ENCODE measurements around the gene DLGAP1.

DLGAP1 gene

GRCh38 chr18:3552305-3552704 lies 902.8 kb downstream of the DLGAP1 start:
- DNase-seq: no peak

DNA sequence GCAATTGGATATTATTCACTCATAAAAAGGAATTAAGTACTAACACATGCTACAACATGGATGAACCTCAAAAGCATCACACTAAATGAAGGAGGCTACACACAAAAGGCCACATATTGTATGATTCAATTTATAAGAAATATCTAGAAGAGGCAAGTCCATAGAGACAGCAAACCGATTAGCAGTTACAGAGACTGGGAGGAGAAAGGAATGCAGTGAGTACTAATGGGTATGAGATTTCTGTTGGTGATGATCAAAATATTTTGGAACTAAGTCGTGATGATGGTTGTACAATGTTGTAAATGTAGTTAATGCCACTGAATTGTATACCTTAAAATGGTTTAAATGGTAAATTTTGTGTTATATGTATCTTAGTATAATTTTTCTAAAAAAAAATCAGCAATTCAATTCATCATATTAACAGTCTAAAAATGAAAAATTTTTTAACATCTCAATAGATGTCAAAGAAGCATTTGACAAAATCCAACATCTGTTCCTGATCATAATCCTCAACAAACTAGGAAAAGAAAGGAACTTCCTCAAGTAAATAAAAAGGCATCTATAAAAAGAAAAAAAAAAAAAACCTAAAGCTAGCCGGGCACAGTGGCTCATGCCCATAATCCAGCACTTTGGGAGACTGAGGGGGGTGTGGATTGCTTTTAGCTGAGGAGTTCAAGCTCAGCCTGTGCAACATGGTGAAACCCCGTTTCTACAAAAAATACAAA lies 907.1 kb downstream of the DLGAP1 start:
- DNase-seq: no peak

GRCh38 chr18:3546106-3546505 lies 909.0 kb downstream of the DLGAP1 start:
- no peak for DNase-seq

DNA sequence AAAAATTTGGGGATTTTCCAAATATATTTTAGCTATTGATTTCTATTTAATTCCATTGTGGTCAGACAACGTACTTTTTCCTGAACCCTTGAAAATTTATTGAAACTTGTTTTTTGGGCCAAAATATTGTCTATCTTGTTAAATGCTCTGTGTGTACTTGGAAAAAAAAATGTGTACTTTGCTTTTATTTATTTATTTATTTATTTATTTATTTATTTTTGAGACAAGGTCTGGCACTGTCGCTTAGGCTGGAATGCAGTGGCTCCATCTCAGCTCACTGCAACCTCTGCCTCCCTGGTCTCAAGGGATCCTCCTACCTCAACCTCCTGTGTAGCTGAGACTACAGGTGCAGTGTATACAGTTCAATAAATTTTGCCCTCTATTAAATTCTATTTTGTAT lies 910.6 kb downstream of the DLGAP1 start:
- DNase-seq: no peak

GRCh38 chr18:3541549-3542386 lies 913.3 kb downstream of the DLGAP1 start:
- no peak for DNase-seq

- no peak for DNase-seq
These were observed 914.1 kb downstream of the DLGAP1 start for GRCh38 chr18:3540805-3541548.

DNA sequence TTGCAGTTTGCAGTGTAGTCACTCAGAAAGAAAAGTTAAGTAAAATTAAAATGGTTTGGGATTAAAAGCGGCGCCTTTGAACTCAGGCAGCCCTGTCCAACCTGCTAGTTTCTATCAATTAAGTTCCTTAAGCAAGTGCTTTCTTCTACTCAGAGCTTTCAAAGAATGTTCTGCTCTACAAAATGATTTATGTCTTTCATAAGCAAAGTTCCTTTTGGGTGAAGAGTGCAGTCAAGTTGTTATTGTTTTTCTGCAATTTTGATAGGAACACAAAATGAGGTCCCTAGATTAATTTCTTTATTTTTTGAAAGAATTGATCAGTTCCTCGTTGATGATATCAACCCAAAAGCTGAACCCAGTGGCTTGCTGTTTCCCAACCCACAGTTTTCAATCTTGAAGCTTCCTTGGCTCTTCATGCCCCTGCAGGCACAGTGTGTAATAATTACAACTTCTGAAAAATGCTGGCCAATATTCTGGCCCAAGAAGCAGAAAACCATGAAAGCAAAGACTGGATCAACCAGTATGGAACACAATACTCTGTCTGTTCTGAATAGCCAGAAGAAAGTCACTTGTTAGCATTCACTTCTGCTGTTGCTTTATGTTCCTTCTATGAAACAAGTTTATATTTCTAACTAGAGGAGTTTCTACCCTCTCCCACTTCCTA lies 916.0 kb downstream of the DLGAP1 start:
- DNase-seq: no peak

- DNase-seq: no peak
These were observed 916.7 kb downstream of the DLGAP1 start for GRCh38 chr18:3538456-3538855.

DNA sequence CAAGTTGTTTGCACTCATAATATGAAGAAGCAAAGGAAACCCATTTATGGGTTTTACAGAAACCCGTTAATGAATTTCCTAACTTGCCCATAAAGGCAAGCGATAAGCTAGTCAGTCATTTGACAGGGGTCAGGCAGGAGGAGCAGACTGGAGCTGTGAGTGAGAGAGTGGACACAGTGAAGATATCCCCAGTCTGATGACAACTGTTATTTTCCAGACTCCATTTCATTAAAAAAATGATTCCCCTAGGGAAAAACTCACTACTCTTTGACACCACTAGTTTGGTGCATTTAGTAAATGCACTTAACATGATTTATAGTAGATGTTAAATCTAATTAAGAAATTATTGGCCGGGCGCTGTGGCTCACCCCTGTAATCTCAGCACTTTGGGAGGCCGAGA lies 924.3 kb downstream of the DLGAP1 start:
- DNase-seq: no peak

- no peak for DNase-seq
These were observed 925.5 kb downstream of the DLGAP1 start for GRCh38 chr18:3529601-3530000.

GRCh38 chr18:3529077-3529476 lies 926.0 kb downstream of the DLGAP1 start:
- DNase-seq: no peak

DNA sequence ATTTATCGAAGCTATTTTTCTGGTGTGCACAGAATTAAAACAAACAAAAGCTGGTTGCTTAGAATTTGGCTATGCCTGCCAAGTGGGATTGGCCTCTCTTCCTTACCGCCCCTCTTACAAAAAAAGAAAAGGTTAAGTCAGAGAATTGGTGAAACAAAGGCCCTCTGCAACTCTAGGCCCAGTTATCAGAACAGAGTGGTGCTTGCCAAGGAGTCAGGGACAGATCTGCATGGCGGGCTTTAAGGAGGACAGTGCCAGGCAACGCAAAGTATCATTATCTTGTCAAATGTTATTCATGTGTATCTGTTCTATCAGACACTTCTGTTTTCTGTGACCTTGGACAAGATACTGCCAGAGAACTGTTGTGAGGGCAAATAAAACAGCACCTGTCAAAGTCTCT lies 926.9 kb downstream of the DLGAP1 start:
- no peak for DNase-seq

DNA sequence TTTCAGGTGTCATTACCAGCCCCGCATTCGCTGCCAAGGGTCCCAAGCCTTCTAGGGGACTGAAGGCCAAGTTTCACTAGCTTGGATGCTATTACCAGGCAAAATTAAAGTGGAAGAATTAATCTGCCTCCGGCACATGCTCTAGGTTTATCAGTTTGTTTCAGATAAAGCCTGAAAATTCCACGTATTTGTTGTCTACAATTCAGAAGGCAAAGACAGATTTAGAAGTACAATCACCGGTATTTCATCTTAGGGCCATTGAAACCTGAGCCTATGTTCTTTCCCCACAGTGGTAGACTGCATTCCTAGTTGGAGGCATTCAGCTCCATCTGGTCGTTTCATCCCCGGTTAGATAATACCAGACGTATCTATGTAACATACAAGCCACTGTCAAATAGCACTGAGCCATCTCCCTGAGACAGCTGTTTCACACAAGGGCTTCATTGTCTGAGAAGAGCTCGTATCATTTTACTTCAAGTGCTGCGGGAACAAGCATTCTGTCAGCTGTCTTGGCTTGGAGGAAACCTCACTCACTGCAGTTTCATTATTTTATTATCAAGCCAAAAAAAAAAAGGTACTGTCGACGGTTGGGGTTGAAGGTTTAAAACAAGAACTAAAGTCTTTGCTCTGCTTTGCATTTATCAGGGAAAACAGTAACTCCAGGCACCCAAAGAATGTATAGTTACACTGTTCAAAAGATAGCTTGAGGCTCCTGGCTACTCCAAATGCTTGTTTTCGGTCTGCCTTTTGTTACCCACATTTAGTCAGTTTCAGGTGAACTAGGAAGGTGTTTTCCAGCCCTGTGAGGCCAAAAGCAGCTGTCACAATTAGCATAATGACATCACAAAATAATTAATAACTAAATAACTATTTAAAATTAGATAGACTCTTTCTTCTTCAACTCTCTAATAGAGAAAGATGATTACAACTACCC lies 928.4 kb downstream of the DLGAP1 start:
- peak; percentile 95 for DNase-seq

GRCh38 chr18:3525870-3526420 lies 929.2 kb downstream of the DLGAP1 start:
- DNase-seq: peak; percentile 68

GRCh38 chr18:3524706-3525105 lies 930.4 kb downstream of the DLGAP1 start:
- no peak for DNase-seq

GRCh38 chr18:3520230-3521085 lies 934.6 kb downstream of the DLGAP1 start:
- DNase-seq: no peak

GRCh38 chr18:3514312-3515216 lies 940.5 kb downstream of the DLGAP1 start:
- DNase-seq: no peak

DNA sequence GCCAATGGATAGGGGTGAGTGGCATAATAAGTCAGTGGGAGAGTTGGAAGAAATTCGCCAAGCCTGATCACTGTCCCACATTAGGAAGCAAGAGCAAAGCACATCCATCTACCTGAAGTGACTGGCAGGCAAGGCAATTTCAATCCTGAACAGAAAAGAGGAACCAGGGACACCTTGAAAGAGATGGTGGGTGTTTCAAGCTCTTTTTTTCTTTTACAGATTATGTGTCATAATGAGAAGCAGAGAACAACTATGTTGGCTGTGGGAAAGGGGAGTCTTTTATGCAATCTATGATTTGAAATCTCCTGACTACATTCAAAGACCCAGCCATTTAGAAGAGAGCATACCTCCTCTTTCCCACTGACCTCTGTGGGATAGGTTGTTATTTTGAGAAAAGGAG lies 941.6 kb downstream of the DLGAP1 start:
- no peak for DNase-seq

- DNase-seq: no peak
These were observed 943.1 kb downstream of the DLGAP1 start for GRCh38 chr18:3511980-3512379.

Data from islet precursor cell (in vitro differentiated cells).